ENCODE data around the gene OGFR.

DNA sequence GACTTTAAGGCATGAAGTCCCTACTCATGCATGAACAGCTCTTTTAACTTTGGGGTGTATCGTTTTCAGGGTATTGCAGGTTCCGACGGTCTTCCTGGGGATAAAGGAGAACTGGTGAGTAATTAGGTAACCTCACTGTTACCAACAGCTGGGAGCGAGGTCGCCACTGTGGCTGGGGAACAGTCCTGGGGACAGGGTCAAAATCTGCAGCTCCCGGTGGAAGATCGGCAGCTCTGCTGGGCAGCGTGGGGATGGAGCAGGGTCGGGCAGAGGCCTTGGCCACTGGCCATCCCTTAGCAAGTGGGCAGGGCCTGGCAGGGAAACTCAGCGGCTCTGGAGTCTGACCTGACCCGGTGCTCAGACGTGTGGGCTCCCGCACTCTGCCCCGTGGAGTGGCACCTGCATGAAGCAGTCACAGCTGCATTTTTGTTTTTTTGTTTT is 28.3 kb downstream of the OGFR start:
- TF ChIP-seq TSHZ2 (CRISPR knock-in tag; IDR thresholded peaks at IDR 0.05) (no peak), ZNF565 (CRISPR knock-in tag; conservative IDR thresholded peaks at IDR 0.05; ENCODE audit: low read depth) (no peak), ESRRG (CRISPR knock-in tag; IDR thresholded peaks at IDR 0.05) (no peak), ZNF8 (CRISPR knock-in tag; IDR thresholded peaks at IDR 0.05) (no peak), ZFP3 (CRISPR knock-in tag; IDR thresholded peaks at IDR 0.05) (no peak), BACH2 (CRISPR knock-in tag; IDR thresholded peaks at IDR 0.05; ENCODE audit: borderline replicate concordance) (no peak), PATZ1 (CRISPR knock-in tag; IDR thresholded peaks at IDR 0.05; ENCODE audit: borderline replicate concordance) (no peak), OSR1 (CRISPR knock-in tag; IDR thresholded peaks at IDR 0.05) (no peak), ZC3H10 (CRISPR knock-in tag; IDR thresholded peaks at IDR 0.05) (no peak)

All from SK-N-SH treated with all-trans-retinoic acid at 6 μM for 48 hours (cell line).